HEK293 (cell line): ENCODE results near the gene DEF6.
A peak's percentile ranks its signal among the peaks of the same experiment; 100 is the strongest.

ENCODE experiments used
- CTCF ChIA-PET: fragments of 350-600 bp; formaldehyde crosslinking; extraction: SDS; loops from one replicate; lab custom pipeline; 2021; ENCODE audit warnings: antibody characterized with exemption; lab: Yijun Ruan, JAX
- POLR2A ChIA-PET: fragments of 300-600 bp; formaldehyde crosslinking; extraction: SDS; loops from one replicate; lab custom pipeline; 2020; ENCODE audit warnings: antibody characterized with exemption, inconsistent platforms; lab: Yijun Ruan, JAX
- H3K27ac ChIP-seq: fragments of 200-500 bp; sonication (Bioruptor generic); 2 replicates; pipeline ENCODE4 v1.5.1; 2014; ENCODE audit warnings: low read depth, low read length, control low read depth, inconsistent platforms; ENCODE audit errors: extremely low read depth
- H3K36me3 ChIP-seq, 2 experiments: fragments of 200-500 bp in 1 of 2; sonication (Bioruptor generic) in 1 of 2; 1 replicate in 1 of 2; 2 replicates in 1 of 2; pipeline ENCODE4 v1.5.1; 2014 to 2017; ENCODE audit warnings: inconsistent platforms in 2 of 2, low read length in 2 of 2; ENCODE audit not compliant: control insufficient read depth in 2 of 2, insufficient read depth in 1 of 2
- H3K4me1 ChIP-seq: fragments of 200-500 bp; sonication (Bioruptor generic); 2 replicates; pipeline ENCODE4 v1.5.1; 2014; ENCODE audit warnings: mild to moderate bottlenecking, low read length, inconsistent platforms; ENCODE audit not compliant: control insufficient read depth, insufficient read depth
- H3K4me3 ChIP-seq: 2 replicates; pipeline ENCODE4 v1.5.1; 2011; ENCODE audit warnings: low read depth, mild to moderate bottlenecking, control low read depth, low read length, moderate library complexity
- H3K9me3 ChIP-seq: fragments of 200-500 bp; sonication (Bioruptor generic); 2 replicates; pipeline ENCODE4 v1.5.1; 2014; ENCODE audit warnings: low read depth, low read length, inconsistent platforms; ENCODE audit not compliant: control insufficient read depth, insufficient read depth
- MYNN ChIP-seq: fragments of 450-650 bp; formaldehyde crosslinking; IDR thresholded peaks from 2 replicates; pipeline ENCODE4 v1.5.1; 2016; ENCODE audit warnings: missing biosample characterization, missing genetic modification characterization, borderline replicate concordance
- MZF1 ChIP-seq: fragments of 450-650 bp; formaldehyde crosslinking; IDR thresholded peaks from 2 replicates; pipeline ENCODE4 v1.5.1; 2017; ENCODE audit warnings: missing biosample characterization, missing genetic modification characterization, borderline replicate concordance
- TCF7L2 ChIP-seq: IDR thresholded peaks from 2 replicates; pipeline ENCODE4 v1.6.1; 2011; ENCODE audit warnings: low read depth, mild to moderate bottlenecking, inconsistent platforms, low read length, moderate library complexity, borderline replicate concordance
- YY1 ChIP-seq: fragments of 450-650 bp; formaldehyde crosslinking; IDR thresholded peaks from 2 replicates; pipeline ENCODE4 v1.5.1; 2018; ENCODE audit warnings: missing biosample characterization, missing genetic modification characterization
- ZBTB26 ChIP-seq: fragments of 450-650 bp; formaldehyde crosslinking; optimal IDR thresholded peaks from 2 replicates; pipeline ENCODE3; 2016; ENCODE audit warnings: missing biosample characterization, mild to moderate bottlenecking, missing genetic modification characterization
- ZBTB44 ChIP-seq: fragments of 450-650 bp; IDR thresholded peaks from 2 replicates; pipeline ENCODE4 v1.5.1; 2018; ENCODE audit warnings: missing biosample characterization, mild to moderate bottlenecking, missing genetic modification characterization
- ZFP41 ChIP-seq: fragments of 450-650 bp; formaldehyde crosslinking; IDR thresholded peaks from 2 replicates; pipeline ENCODE4 v1.5.1; 2016; ENCODE audit warnings: missing biosample characterization, missing genetic modification characterization, borderline replicate concordance
- ZIC2 ChIP-seq: fragments of 450-650 bp; formaldehyde crosslinking; IDR thresholded peaks from 2 replicates; pipeline ENCODE4 v1.5.1; 2016; ENCODE audit warnings: missing biosample characterization, missing genetic modification characterization
- ZNF121 ChIP-seq: fragments of 450-650 bp; formaldehyde crosslinking; IDR thresholded peaks from 2 replicates; pipeline ENCODE4 v1.5.1; 2016; ENCODE audit warnings: missing biosample characterization, missing genetic modification characterization
- ZNF157 ChIP-seq: fragments of 450-650 bp; formaldehyde crosslinking; IDR thresholded peaks from 2 replicates; pipeline ENCODE4 v1.5.1; 2016; ENCODE audit warnings: missing biosample characterization, missing genetic modification characterization
- ZNF341 ChIP-seq: fragments of 450-650 bp; formaldehyde crosslinking; IDR thresholded peaks from 2 replicates; pipeline ENCODE4; 2016; ENCODE audit warnings: low read depth, missing biosample characterization, missing genetic modification characterization
- ZNF391 ChIP-seq: fragments of 450-650 bp; formaldehyde crosslinking; IDR thresholded peaks from 2 replicates; pipeline ENCODE4 v1.5.1; 2016; ENCODE audit warnings: low read depth, missing biosample characterization, missing genetic modification characterization, borderline replicate concordance
- ZNF600 ChIP-seq: fragments of 450-650 bp; formaldehyde crosslinking; IDR thresholded peaks from 2 replicates; pipeline ENCODE4 v1.5.1; 2016; ENCODE audit warnings: missing biosample characterization, missing genetic modification characterization
- ZNF664 ChIP-seq: fragments of 450-650 bp; formaldehyde crosslinking; IDR thresholded peaks from 2 replicates; pipeline ENCODE4 v1.5.1; 2016; ENCODE audit warnings: missing biosample characterization, missing genetic modification characterization
- ZNF677 ChIP-seq: fragments of 450-650 bp; IDR thresholded peaks from 2 replicates; pipeline ENCODE4 v1.5.0; 2018; ENCODE audit warnings: missing biosample characterization, mild to moderate bottlenecking, missing genetic modification characterization, moderate library complexity
- ZSCAN23 ChIP-seq: fragments of 450-650 bp; formaldehyde crosslinking; IDR thresholded peaks from 2 replicates; pipeline ENCODE4 v1.5.1; 2016; ENCODE audit warnings: missing biosample characterization, missing genetic modification characterization
- TF ChIP-seq, protein P1 (sequence below): fragments of 450-650 bp; formaldehyde crosslinking; IDR thresholded peaks from 2 replicates; pipeline ENCODE4 v1.5.1; 2016; ENCODE audit warnings: missing biosample characterization, missing genetic modification characterization
- TF ChIP-seq, protein P2 (sequence below): IDR thresholded peaks from 2 replicates; pipeline ENCODE4 v1.6.1; 2011; ENCODE audit warnings: mild to moderate bottlenecking, low read depth, low read length, borderline replicate concordance

DEF6 gene

DNA sequence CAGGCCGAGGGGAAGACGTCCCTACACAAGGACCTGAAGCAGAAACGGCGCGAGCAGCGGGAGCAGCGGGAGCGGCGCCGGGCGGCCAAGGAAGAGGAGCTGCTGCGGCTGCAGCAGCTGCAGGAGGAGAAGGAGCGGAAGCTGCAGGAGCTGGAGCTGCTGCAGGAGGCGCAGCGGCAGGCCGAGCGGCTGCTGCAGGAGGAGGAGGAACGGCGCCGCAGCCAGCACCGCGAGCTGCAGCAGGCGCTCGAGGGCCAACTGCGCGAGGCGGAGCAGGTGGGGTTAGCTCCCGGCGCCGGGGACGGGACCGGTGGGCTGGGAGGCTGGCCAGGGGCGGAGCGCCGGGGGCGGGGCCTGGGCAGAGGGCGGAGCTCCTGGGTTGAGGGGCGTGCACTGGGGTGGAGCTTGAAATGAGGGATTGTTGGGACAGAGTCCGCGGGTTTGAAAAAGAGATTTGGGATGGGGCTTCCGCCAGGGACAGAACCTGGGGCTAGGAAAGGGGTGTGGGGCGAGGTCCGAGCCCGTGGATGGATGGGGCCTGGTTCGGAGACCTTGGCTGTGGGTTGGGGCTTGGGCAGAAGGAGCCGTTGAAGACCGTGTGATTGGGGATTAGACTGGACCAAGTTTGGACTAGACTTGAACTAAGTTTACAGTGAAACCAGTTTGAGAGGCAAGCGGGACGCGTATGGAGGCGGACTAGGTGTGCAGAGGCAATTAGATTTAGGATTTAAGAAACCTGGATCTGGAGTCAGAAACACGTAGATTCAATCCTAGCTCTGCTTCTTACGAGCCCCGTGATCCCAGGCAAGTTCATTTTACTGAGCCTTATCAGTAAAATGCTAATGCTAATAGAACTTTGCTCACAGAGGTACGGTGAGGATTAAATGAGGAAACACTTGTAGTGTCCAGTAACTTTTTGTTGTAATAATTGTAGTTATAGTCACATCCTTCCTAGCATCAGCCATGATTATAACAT, 20.9 kb downstream of the DEF6 start (continued):
- TF ChIP-seq ZNF677 (tag by site-specific recombination) (no peak), ZBTB26 (tag by site-specific recombination) (peak; percentile 81)
- TF ChIP-seq, protein P1, sequence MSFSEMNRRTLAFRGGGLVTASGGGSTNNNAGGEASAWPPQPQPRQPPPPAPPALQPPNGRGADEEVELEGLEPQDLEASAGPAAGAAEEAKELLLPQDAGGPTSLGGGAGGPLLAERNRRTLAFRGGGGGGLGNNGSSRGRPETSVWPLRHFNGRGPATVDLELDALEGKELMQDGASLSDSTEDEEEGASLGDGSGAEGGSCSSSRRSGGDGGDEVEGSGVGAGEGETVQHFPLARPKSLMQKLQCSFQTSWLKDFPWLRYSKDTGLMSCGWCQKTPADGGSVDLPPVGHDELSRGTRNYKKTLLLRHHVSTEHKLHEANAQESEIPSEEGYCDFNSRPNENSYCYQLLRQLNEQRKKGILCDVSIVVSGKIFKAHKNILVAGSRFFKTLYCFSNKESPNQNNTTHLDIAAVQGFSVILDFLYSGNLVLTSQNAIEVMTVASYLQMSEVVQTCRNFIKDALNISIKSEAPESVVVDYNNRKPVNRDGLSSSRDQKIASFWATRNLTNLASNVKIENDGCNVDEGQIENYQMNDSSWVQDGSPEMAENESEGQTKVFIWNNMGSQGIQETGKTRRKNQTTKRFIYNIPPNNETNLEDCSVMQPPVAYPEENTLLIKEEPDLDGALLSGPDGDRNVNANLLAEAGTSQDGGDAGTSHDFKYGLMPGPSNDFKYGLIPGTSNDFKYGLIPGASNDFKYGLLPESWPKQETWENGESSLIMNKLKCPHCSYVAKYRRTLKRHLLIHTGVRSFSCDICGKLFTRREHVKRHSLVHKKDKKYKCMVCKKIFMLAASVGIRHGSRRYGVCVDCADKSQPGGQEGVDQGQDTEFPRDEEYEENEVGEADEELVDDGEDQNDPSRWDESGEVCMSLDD: peak; percentile 28; the same call in 1 of the 2 replicates
- TF ChIP-seq, protein P2, sequence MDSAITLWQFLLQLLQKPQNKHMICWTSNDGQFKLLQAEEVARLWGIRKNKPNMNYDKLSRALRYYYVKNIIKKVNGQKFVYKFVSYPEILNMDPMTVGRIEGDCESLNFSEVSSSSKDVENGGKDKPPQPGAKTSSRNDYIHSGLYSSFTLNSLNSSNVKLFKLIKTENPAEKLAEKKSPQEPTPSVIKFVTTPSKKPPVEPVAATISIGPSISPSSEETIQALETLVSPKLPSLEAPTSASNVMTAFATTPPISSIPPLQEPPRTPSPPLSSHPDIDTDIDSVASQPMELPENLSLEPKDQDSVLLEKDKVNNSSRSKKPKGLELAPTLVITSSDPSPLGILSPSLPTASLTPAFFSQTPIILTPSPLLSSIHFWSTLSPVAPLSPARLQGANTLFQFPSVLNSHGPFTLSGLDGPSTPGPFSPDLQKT: no peak

DNA sequence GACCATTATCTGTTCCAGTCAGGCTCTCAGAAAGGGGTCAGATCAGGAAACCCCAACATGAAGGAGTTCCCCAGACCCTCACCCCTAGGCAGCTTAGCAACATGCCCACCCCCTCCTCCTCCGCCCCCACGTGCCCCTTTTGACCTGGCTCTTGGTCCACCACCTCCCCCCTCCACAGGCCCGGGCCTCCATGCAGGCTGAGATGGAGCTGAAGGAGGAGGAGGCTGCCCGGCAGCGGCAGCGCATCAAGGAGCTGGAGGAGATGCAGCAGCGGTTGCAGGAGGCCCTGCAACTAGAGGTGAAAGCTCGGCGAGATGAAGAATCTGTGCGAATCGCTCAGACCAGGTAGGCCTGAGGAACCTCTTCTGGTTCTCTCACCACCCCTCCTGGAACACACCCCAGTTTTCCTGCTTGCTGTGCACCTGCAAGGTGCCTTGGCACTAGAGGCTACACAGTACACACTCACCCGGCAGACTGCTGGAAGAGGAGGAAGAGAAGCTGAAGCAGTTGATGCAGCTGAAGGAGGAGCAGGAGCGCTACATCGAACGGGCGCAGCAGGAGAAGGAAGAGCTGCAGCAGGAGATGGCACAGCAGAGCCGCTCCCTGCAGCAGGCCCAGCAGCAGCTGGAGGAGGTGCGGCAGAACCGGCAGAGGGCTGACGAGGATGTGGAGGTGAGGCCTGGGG, 21.9 kb downstream of the DEF6 start:
- POLR2A ChIA-PET: interaction anchor here (0.5 to 1.3 kb wide), 4 partner anchors 23 to 175 kb away, joined by 4 read pairs; partner anchors contain the start of genes FANCE and PPARD
- Histone ChIP-seq H3K9me3 (no peaks in the 10 kb centered on the region), H3K4me1 (no peaks in the 10 kb centered on the region), H3K27ac (no peak overlapping the region)
- CTCF ChIA-PET: interaction anchor here (0.5 to 2.5 kb wide), 9 partner anchors 8 to 130 kb away, joined by 3 to 13 read pairs (median 7); partner anchors contain the start of gene PPARD
- TF ChIP-seq ZNF157 (tag by site-specific recombination) (peak; percentile 86), ZBTB44 (tag by site-specific recombination) (peak; percentile 42; the same call in 1 of the 2 replicates), ZNF341 (peak; percentile 76), ZFP41 (no peak), ZNF600 (peak; percentile 77), MYNN (tag by site-specific recombination) (no peak)
- TF ChIP-seq, all 188 proteins: peak for 4
- H3K4me3 ChIP-seq: no peak overlapping the region
- peaks cover 0 to 13% of the 10 kb centered on the region in 2 experiments; a peak in 1 of 3 replicates for H3K36me3 ChIP-seq

DNA sequence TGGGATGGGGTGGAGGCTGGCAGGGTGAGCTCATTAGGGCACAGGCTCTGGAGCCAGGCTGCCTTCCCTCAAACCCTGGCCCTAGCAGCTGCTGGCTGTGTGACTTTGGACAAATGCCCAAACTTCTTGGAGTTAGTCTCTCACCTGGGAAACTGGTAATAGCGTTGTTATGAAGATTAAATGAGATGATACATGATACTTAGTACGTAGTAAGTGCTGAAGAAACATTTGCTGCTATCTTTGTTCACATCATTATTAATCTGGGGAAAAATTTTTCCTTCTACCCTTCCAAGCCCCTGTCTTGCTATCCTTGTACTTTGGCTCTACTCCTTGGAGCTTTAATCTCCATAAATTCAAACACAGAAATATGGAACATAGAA, 22.4 kb downstream of the DEF6 start:
- Histone ChIP-seq H3K36me3 (peaks cover 0 to 13% of the 10 kb centered on the region in 2 experiments; a peak in 1 of 3 replicates), H3K4me3 (no peak overlapping the region), H3K4me1 (no peaks in the 10 kb centered on the region), H3K9me3 (no peaks in the 10 kb centered on the region), H3K27ac (no peak overlapping the region)
- CTCF ChIA-PET: interaction anchor here (0.5 to 2.5 kb wide), 10 partner anchors 8 to 129 kb away, joined by 3 to 13 read pairs (median 3); partner anchors contain the start of gene PPARD
- POLR2A ChIA-PET: interaction anchor here (0.5 to 0.6 kb wide), 2 partner anchors 52 to 175 kb away, joined by 4 read pairs; no protein-coding TSS in a partner anchor
- TF ChIP-seq ZNF664 (tag by site-specific recombination): peak; percentile 94
- TF ChIP-seq YY1 (tag by site-specific recombination): no peak
- TF ChIP-seq ZNF121 (tag by site-specific recombination): no peak
- no peak for TF ChIP-seq MZF1 (tag by site-specific recombination)
- TF ChIP-seq TCF7L2: no peak
- TF ChIP-seq ZIC2 (tag by site-specific recombination): no peak
- TF ChIP-seq ZNF600: no peak
- TF ChIP-seq ZSCAN23: no peak
- TF ChIP-seq ZNF391: no peak
- TF ChIP-seq, all 188 proteins: peak for 1
